ENCODE measurements around the gene JCAD.

- no peak for TF ChIP-seq CTCF (IDR thresholded peaks at IDR 0.05)
- TF ChIP-seq POLR2A (IDR thresholded peaks at IDR 0.05) = no peak
- no peak for TF ChIP-seq POLR2AphosphoS5 (IDR thresholded peaks at IDR 0.05)
Measured at GRCh38 chr10:30039567-30039966, 19.8 kb downstream of the JCAD start.

Data from suprapubic skin (tissue), 4 donors.